ENCODE measurements around the gene SORBS1.

SORBS1 gene

DNA sequence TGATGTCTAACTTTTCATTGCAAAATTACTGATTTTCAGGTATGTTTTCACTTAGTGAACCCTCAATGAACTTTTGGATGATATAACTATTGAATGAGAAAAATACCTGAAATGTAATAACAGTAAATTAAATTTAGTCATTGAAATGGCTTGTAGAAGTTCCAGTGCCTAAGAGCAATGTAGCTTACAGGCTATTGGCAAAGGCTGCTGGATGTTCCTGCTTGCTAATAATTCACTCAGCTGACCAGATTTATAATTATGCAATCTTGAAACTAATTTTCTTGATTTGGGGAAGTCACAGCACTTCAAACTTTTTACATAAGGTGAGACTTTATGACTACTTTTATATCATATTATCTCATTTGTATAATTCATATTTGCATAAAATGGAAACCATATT lies 73.2 kb downstream of the SORBS1 start:
- no peak for TF ChIP-seq POLR2A (IDR thresholded peaks at IDR 0.05; ENCODE audit: low read depth, low read length)
- DNase-seq (ENCODE audit: insufficient read length, low spot score) = no peak
- no peak for FAIRE-seq

DNA sequence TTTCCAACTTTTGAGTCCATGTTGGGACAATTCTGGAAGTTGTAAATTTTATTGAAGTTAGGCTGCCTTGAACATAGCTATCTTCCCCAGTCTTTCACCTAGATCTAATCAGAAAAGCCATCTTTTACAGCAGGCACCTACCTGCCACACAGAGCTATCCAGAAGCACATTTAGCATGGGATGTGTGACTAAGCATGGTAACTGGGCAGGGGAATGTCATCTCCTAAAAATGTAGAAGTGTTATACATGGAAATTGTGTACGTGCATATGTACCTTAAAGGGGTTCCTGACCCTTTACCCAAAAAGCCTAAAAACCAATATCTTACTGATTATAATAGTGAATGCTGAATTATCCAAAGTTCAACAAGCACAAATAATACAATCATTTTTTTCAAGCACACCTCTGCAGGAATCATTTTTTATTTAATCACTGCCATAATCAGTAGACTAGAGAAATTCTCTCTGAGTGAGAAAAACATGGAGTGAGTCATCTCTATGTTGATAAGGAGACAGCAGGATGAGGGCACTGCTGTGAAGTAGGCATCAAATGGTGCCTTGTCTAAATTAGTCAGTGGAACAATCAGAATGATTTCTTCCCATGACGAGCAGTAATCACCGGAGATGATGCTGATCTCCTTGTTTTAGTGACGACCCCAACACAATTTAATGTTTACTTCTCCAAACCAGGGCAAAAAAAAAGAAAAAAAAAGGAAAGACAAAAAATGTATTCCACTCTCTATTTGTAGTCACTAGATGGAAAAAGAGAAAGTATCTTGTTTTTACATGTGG lies 75.9 kb downstream of the SORBS1 start:
- TF ChIP-seq POLR2A (IDR thresholded peaks at IDR 0.05; ENCODE audit: low read depth, low read length) = no peak
- DNase-seq (ENCODE audit: insufficient read length, low spot score) = peak; percentile 56
- no peak for FAIRE-seq

DNA sequence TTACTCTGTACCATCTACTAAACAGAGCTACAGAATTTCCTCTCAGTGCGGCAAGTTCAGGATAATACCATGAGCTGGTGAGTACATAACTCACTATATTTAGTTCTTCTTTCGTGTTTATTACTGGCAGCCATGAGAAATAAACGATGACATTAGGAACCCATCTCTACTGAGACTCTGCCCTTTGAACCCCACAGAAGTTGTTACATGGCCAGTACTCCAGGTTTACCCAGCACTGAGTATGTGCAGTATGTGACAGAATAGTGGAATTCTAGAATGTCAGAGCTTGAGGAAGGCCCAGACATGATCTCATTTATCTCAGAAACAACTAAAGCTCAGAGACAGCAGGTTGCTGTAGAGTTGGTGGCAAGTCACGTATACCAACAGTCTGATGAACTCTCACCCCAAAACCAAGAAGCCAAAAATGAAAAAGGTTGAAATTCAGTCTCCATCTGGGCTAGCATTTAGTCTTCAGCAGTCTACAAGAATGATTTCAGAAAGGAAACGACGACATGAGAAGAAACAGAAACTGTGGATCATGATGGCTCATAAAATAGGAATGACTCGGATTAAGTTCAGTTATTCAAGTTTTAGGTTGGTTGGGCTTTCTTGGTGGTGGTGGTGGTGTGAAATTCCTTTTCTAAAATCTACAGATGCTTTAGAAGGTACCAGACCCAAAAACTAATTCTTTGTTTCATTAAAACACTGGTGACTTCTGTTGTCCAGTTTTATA lies 78.5 kb downstream of the SORBS1 start:
- no peak for TF ChIP-seq POLR2A (IDR thresholded peaks at IDR 0.05; ENCODE audit: low read depth, low read length)
- FAIRE-seq (no peak), DNase-seq (ENCODE audit: insufficient read length, low spot score) (no peak)

DNA sequence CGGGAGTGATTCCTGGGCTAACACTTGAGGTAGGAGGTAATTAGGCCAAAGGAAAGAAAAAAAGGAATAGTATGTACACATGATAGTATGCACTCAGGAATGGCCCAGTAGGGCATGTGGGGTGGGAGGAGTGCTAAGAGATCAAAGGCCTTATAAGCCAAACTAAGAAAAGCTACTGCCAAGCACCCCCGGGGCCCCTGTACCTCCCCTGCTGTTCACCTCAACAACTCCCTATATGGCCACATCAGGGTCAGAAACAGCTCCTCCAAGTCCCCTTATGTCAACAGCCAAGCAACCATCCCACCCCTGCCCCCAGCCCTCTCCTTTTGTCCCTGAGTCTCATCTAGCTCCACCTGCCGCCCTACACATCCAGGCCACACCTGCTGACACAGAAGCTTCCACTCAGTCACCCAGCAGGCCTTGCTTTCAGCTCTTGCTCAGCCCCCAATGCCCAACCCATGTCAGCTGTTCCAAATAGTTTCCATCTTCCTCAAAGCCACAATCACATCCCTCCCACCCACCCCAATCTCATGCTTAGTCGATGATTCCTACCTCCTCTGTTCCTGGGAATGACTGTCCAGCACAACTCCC lies 80.2 kb downstream of the SORBS1 start:
- no peak for TF ChIP-seq POLR2A (IDR thresholded peaks at IDR 0.05; ENCODE audit: low read depth, low read length)
- FAIRE-seq = no peak
- DNase-seq (ENCODE audit: insufficient read length, low spot score) = no peak

DNA sequence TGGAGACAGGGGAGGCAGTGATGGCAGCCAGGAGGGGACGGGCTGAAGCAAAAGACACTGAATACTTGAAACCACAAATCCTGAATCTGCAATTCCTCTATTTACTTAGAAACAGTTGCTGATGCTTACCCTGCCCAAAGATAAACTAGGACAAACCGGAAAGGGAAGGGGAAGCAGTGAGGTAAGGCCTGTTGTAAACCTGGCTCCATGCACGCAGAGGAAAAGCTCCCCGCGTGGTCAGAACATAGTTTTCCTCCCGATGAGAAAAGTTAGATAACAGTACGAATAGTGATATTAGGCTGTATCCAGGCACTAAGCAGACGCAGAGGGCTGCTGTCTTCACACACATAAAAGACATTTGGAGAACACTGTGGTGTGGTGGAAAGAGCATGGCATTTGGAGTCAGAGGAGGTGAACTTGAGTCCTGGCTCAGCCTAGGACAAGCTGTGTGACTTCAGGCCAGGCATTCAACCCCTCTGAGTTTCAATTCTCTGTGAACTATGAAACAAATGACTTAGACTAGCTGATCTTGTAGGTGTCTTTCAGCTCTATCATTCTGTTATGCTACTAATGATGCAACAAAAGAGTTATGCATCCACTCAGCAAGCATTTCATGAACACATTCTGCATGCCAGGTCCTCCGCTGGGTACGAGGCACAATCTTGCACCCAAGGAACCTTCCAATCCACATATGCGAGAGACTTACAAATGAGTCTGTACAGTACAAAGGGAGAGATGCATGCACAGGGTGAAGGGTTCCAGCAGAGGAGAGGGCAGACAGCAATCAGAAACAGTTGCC lies 80.9 kb downstream of the SORBS1 start:
- FAIRE-seq (no peak), DNase-seq (ENCODE audit: insufficient read length, low spot score) (no peak)
- TF ChIP-seq POLR2A (IDR thresholded peaks at IDR 0.05; ENCODE audit: low read depth, low read length) = no peak

DNA sequence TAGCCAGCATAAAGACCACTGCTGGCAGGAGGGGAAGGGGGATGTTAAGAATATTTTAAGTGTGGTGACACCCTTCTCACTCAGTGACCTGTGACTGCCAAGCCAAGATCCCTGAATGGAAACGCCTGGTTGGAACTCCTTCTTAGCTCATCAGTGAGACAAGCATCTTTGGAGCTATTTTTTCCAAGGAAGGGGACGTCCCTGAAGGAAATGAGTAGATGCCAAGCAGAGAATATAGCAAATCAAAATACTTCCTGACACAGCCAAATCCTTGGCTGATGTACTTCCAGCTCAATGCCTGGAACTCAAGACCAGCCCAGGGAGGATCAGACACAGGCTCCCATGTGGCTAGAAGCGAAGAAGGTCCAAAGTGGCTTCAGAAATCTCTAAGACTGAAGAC lies 82.2 kb downstream of the SORBS1 start:
- FAIRE-seq (no peak), DNase-seq (ENCODE audit: insufficient read length, low spot score) (no peak)
- TF ChIP-seq POLR2A (IDR thresholded peaks at IDR 0.05; ENCODE audit: low read depth, low read length) = no peak

DNA sequence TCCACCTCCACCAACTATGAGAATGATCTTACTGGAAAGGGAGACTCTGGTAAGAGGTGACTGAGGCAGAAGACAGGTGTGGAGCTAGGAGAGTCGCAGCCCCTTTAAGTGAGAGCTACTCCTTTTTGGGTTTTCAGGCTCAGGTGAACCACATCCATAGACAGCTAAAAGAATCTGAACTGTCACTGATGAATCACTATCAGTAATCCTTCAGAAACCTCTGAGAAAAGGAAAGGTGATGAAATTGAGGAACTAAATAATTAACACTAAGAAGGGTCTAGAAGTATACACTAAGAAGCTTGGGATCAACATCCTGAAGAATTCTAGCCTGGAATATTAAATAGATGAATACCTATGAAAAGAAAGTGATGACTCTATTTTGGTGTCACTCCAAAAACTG lies 83.0 kb downstream of the SORBS1 start:
- no peak for FAIRE-seq

DNA sequence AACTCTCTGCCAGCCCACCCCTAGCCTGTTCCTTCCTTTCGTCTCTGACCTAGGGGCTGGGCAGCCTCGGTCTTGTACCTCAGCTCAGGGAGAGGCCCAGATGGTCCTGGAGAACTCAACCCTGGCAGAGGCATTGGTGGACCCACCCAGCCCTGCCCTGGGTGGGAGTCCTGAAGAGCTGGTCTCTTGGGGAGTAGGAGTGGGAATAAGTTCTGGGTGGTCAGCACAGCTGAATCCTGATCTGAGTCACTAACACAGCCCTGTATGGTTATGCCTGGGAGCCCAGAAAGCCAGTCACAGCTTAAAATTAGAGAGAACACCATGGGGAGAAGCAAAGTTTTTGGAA lies 84.0 kb downstream of the SORBS1 start:
- TF ChIP-seq POLR2A (IDR thresholded peaks at IDR 0.05; ENCODE audit: low read depth, low read length) = no peak
- no peak for DNase-seq (ENCODE audit: insufficient read length, low spot score)
- FAIRE-seq = no peak

More for the DNA sequence above, 83.0 kb downstream of the SORBS1 start:
- DNase-seq (ENCODE audit: insufficient read length, low spot score) = no peak
- TF ChIP-seq POLR2A (IDR thresholded peaks at IDR 0.05; ENCODE audit: low read depth, low read length) = no peak

DNA sequence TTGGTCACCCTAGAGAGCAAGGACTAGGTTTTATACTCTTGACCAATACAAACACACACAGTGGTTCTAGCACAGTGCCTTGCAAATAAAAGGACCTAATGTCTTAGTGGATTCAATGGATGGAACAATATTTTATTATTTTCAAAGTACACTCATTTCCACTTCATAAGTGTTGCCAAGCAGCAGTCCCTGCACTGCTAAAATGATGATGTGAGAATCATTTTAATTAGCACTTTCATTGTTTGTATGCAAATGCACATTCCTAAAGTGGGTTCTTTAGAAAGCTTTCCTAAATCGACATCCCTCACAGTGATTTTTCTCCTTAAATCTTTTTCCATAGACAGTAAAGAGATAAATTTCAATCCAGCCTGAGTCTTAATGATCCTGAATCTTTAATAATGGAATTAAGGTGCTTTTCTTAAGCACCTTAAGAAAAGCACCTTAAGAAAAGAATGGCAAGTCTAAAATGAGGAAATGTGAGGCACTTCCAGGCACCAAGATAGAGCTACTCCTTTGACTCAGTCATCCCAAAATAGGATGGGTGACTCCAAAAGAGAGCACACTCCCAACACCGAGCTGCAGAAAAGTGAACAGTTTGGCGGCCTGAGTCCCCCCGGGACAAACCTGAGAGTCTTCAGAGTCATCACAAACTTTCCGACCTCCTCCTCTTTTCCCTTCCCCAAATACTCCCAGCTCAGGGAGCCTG lies 84.5 kb downstream of the SORBS1 start:
- TF ChIP-seq POLR2A (IDR thresholded peaks at IDR 0.05; ENCODE audit: low read depth, low read length) = no peak
- FAIRE-seq = no peak
- DNase-seq (ENCODE audit: insufficient read length, low spot score) = no peak

DNA sequence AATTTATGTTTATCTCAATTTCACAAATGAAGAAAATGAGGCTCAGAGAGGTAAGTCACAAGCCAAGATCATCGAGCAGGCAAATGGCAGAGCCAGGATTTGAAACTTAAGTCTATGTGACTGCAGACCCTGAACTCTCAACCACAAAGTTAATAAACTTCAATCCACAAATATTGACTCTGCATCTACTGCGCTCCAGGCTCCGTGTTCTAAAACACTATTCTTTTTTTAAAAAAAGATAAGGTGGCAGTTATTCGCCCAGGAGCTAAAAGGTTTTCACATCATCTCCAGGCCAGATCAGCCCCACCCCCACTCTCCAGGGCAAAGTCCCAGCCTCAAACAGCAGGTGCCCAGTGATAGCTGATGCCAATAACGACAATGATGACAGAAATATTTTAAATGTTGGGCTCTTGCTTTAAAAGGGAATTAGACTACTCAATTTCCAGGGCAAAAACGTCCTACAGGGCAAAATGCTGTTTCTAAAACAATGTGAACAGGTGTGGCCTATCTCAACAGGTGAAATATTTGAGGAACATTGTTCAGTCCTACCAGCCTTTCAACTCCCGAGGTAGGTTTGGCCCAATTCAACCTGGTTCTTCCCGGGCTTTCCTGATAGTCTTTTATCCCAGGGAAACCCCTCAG lies 85.2 kb downstream of the SORBS1 start:
- DNase-seq (ENCODE audit: insufficient read length, low spot score) (no peak), FAIRE-seq (no peak)
- no peak for TF ChIP-seq POLR2A (IDR thresholded peaks at IDR 0.05; ENCODE audit: low read depth, low read length)

DNA sequence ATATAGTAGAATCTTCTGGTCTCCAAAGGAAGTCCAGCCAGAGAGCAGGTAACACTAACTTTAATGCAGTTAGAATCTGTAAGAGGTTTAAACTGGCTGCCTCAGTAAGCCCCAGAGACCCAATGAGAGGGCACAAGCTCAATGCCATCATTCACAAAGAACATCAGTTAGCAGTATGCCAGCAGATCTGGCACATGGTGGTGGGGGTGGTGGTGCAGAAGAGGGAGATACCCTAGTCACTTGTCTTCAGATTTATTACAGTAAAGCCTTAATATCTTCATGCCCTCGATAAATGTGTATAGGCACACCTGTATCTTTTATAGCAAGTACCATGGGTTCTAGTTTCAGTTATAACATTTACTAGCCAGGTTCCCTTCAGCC lies 86.2 kb downstream of the SORBS1 start:
- TF ChIP-seq POLR2A (IDR thresholded peaks at IDR 0.05; ENCODE audit: low read depth, low read length) = no peak
- DNase-seq (ENCODE audit: insufficient read length, low spot score) (no peak), FAIRE-seq (no peak)

DNA sequence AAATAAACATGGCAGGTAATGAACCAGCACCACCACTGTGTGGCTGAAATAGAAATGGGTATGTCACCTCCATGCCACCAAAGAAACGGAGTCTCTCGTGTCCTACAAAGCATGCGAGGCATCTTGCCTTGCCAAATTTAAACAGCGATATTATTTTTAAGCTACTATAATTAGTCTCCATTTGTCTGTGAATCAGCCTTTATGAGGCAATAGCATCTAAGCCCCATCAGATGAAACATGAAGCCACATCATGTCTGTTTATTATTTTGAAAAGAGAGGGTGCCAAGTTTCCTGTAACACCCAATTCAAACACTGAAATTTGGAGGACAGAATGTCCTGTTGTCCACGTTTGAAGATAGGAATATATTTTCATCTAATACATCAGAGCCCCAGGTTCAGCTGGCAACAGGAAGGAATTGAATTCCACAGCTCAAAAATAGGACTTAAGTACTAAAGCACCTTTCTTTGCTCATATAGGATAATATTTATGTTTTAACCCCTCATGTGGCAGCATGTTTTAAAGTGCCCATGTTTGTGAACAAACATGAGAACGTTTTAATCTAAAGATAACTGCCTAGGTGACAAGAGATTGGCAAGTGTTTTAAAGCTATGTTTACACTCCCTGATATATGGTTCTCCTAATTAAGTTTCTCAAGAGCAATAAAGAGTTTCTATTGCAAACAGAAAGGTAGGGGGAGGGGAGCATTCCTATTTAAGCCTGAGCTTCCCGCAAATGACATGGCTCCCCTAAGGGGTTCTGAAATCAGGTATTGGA lies 86.8 kb downstream of the SORBS1 start:
- no peak for DNase-seq (ENCODE audit: insufficient read length, low spot score)
- FAIRE-seq = no peak
- TF ChIP-seq POLR2A (IDR thresholded peaks at IDR 0.05; ENCODE audit: low read depth, low read length) = no peak
